Measurements from ENCODE around the gene NUP43.
"Not testable (repeated sequence)": the region's sequence is repeated elsewhere in the genome, so short reads cannot be mapped to it uniquely, and the experiment has no call there.

Gene NUP43

GRCh38 chr6:149749082-149749593, 2.8 kb upstream of the NUP43 start:
- not testable (repeated sequence) for DNase-seq

- not testable (repeated sequence) for DNase-seq
Measured at GRCh38 chr6:149745252-149745651, 1.1 kb downstream of the NUP43 start.

DNA sequence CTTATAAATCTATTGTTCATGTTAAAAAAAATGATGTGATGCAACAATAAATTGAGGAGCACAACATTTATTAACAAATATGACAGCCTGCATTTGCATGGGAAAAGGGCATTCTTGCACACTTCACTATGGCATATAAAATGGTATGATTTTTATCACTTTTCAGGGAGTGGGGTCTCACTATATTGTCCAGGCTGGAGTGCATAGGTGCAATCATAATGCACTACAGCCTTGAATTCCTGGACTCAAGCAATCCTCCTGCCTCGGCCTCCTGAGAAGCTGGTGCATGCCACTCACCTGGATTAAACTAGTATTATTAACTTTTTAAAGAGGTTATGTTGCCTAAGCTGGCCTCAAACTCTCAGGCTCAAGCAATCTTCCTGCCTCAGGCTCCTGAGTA, 11.4 kb downstream of the NUP43 start:
- DNase-seq = no peak

DNA sequence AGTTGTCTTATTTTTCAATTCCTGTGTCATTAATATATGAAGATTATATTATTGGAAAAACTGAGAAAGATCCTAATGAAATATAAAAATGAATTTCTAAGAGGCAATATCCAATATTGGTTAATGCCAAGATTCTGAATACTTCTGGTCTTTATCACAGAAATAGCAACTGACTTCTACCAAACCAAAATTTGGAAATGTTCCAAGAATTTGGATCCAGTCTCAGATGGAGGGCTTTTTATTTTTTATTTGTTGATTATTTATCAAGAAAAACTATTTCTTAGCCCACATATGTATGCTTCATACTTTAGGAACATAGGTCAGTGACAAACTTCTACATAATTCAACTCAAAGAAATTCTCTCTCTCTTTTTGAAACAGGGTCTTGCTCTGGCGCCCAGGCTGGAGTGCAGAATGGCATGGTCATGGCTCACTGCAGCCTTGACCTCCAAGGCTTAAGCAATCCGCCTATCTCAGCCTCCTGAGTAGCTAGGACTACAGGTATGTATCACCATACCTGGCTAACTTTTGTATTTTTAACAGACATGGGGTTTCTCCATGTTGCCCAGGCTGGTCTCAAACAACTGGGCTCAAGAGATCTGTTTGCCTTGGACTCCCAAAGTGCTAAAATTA, 13.1 kb downstream of the NUP43 start:
- DNase-seq = no peak

- DNase-seq = no peak
Measured at GRCh38 chr6:149729824-149730223, 16.5 kb downstream of the NUP43 start.

DNA sequence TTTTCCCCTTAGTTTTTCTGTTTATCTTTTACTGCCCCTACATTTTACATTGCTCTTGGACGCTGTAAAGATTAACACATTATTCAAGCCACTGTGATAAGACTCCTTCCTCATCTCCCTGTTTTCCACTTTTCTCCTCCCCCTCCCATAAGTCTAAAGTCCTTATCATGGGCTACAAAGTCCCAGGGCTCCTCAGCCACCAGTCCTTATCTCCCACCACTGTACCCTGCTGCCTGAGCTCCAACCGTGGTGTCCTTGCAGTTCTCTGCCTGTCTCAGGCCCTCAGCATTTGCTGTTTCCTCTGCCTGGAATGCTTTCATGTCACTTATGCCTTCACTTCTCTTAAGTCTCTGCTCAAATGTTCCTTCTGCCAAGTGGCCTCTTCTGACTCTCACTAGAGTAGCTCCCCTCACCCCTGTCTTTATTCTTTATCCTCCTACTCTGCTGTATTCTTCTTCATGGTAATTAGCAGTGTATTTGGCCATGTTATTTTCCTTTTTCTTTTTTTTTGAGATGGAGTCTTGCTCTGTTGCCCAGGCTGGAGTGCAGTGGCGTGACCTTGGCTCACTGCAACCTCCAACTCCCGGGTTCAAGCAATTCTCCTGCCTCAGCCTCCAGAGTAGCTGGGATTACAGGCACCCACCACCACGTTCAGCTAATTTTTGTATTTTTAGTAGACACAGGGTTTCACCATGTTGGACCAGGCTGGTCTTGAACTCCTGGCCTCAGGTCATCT, 17.7 kb downstream of the NUP43 start:
- DNase-seq = no peak

DNA sequence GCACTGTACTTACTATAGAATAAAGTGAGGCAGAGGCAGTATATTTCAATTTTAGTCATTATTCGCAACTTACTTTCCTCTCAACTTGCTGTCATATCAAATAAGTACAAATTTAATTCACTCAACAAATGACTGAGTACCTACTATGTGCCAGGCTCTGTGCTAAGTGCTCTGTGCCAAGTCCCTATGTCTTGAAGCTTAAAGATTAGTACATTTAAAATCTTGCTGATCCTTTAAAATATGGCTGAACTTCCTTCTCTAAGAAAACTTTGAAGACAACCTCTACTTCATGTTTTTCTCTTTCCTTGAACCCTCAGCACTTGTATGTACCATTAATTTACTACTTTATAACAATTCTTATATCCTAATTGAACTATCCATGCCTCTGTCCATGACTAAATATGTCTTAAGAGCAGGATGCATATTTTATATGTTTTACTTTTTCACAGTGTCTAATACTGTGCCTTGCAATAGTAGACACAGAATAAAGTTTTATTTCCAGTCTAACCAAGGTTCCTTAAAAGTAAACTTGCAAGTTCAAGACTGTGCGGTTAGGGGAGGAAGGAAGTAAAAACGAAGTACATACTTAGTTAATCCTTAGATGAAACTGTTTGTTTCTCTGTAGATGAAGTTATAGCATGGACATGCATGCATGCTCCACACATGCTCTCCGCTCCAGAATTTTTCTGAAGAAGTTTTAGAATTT, 18.4 kb downstream of the NUP43 start:
- DNase-seq = no peak

DNA sequence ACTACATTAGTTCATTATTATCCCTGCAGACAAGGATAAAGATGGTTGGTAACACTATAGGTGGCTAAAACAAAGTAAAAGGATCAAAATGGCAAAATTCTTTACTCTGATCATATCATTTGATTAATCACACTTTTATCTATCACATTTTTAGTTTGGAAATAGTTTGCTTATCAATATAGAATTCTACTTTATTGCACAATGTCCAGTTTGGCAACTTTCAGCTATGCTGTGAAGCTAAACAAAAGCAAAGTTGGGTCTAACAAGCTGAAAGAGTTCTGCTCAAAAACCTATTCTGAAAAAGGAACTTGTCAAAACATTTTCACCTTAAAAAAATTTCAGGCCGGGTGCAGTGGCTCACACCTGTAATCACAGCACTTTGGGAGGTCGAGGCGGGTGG, 20.5 kb downstream of the NUP43 start:
- DNase-seq = no peak

DNA sequence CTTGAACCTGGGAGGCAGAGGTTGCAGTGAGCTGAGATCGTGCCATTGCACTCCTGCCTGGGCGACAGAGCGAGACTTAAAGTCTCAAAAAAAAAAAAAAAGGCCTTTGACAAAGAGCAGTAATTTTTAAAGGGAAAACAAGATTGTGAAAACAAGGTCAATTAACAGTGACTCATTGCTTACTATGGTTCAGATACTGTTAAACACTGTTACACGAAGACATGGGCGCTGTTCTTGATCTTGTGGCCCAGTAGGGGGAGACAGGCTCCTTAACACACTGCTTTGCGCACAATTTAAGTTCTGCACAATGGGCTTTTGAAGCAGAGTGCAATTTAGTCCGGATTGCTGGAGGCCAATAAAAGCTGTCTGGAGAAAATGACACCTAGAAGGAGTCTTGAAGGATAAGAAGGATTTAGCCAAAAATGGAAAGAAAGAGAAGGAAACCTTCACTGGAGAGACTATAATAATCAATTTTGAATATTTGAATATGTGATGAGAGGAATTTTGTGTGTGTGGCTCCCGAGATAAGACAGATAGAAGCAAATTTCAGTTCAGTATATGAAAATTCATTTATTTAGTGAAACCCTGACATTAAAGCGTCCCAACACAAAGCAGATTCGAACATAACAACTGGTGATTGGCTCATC, 22.4 kb downstream of the NUP43 start:
- peak in 36 of 58 donors; percentile 1 to 75 (median 19) for DNase-seq

GRCh38 chr6:149723262-149723661, 23.1 kb downstream of the NUP43 start:
- DNase-seq = no peak

GRCh38 chr6:149719531-149719930, 26.8 kb downstream of the NUP43 start:
- no peak for DNase-seq

DNA sequence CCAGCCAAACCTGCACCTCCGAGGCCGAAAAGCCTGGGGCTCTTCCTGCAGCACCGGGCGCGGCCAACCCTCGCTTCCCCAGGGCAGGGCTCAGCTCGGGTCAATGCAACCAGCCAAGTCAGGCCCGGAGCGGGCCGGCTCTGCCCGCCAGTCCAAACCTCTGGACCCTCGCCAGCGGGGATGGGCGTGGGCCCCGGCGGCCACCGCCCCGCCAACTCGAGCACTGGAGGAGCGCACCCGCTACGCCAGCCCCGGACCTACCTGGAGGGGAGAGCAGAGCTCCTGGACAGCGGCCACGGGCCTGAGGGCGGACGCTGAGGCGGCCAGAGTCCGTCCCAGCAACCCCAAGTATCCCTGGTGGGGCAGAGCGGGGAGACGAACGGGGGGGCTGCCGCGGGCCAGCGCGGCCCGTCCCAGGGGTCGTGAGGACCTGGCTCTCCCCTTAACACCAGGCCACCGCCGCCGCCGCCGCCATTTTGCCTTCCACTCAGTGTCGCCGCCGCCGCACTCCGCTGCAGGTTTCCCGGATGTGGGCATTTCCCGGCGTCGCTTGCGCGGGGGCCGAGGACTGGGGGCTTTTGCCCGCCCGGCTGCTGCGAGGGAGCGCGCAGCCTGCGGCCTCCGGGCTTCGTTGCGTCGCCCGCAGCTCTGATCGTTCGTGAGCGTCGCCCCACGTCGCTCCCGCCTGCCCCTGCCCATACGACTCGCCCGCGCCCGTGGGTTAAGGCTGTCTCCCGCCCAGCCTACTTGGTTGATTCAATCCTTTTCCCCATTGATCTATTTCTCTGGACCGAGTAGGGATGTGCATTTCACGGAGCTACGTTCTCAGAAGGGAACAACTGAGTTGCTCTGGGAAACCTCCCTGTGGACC, 28.5 kb downstream of the NUP43 start, which contains the start of gene LATS1:
LATS1 (minus strand) TSS at position 514 of the 871 bp plus-strand sequence. CDS start 15,975 bp downstream, outside the sequence.
- DNase-seq = peak in 57 of 58 donors; percentile 36 to 93 (median 84)

- no peak for DNase-seq
Measured at GRCh38 chr6:149717255-149717587, 29.1 kb downstream of the NUP43 start.

DNA sequence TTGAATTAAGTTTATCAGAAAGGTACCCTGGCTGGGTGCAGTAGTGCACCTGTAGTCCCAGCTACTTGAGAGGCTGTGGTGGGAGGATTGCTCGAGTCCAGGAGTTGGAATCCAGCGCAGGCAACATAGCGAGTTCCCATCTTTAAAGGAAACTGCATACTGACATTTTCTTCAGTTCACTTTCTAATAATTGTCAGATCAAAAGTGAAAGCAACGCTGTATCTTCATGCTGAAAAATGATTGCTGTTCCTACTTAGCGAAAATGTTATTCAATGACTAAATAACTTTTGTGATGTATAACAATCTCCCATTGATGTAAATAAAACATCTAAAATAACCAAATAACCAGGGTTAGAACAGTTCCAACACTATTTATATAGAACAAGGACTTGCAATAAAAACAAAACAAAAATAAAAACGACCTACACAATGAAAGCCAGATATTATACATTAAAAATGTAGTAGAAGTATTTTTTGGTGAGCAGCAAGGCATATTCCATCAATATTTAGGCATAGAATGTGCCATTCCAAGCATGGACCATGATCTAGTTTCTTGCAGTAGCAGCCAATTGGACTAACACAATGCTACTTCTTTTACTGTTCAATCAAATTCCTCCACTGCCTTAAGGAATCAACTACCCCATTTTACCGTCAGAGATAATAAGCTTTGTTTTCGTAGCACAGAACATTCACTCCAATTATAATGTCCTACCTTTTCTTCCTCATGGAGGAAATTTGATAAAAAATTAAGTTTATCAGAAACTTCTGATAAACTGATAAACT, 30.0 kb downstream of the NUP43 start:
- DNase-seq = no peak

- DNase-seq = no peak
Measured at GRCh38 chr6:149714442-149714841, 31.9 kb downstream of the NUP43 start.

DNA sequence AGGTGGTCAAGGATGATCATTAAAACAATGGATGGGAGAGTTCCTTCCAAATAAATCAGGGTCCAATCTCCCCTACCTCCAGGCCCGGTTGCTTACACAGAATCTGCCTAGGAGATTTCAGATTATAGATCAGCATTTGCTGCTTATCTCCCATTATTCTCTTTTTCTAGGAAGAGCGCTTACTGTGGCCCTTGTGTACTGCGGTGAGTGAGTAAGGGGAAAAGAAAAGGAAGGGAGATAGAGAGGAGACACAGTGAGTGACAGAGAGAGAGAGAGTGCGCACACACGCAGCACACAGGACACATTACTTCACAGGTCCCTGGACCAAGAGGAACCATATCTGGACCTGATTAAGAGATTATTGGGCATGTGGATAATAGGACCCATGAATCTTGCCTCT, 34.6 kb downstream of the NUP43 start:
- DNase-seq = no peak

- no peak for DNase-seq
Measured at GRCh38 chr6:149701714-149702113, 44.6 kb downstream of the NUP43 start.

DNA sequence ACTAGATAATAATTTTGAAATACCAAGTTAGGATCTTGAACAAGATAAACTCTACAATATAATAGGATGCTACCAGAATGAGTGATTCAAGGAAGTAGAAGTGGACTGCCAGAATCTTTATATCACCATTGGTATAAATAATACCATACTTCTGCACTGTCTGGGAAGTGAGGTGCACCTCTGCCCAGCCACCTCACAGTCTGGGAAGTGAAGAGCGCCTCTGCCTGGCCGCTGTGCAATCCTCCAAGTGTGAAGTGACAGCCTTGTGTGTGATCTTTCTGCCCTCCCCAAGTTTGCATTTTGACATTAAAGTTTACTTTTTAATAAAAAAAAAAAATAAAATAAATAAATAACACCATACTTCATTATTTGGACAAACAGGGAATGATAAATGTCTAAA, 47.2 kb downstream of the NUP43 start:
- DNase-seq = no peak

- no peak for DNase-seq
Measured at GRCh38 chr6:149698175-149698574, 48.2 kb downstream of the NUP43 start.

GRCh38 chr6:149696901-149697300, 49.4 kb downstream of the NUP43 start:
- no peak for DNase-seq
